ENCODE data around the gene ZNF710.

The ZNF710 gene

DNA sequence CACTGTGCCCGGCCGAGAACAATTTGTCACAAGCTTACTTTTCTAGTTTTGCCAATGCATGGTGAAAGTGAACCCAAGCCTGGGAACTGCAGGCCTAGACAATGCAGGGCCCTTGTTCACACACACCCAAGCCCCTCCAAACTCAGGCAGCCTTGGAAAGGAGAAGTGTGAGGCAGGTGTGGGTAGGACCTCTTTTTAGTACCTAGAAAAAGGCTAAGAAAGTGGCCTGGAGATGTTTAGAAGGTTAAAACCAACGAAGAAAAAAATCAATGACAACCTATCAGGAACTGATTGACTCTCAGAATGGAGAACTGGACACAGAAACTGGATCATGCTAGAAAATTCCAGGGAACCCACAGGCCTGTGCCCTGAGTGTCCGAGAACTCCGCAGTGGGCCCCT lies 82.3 kb downstream of the ZNF710 start:
- no peak for DNase-seq

DNA sequence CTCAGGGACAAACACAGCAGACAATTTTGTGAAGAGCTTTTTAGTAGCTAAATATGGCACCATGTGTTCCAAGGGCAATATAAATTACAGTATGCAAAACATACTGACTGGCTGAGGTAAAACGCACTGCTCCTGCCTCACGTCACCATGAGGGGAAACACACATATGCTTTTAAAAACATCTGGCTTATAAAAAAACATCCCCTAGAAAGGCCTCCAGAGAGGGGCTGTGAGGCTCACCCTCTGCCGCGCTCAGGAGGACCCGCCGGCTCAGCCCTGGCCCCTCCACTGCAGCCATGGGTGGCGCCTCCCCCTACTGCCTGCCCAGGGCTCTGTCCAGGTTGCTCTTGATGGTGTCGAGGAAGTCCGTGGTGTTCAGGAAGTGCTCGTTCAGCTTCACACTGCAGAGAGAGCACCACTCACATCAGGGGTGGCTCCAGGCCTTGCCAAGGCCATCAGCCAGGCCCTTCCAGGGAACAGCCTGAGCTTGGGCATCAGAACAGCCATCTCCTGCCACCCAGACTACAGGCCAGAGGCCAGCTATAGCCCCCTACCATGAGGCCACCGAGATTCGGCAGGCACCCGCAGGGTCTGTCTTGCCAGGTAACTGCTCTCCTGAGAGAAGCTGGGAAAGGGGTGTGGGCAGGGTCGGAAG lies 83.0 kb downstream of the ZNF710 start:
- DNase-seq = no peak

DNA sequence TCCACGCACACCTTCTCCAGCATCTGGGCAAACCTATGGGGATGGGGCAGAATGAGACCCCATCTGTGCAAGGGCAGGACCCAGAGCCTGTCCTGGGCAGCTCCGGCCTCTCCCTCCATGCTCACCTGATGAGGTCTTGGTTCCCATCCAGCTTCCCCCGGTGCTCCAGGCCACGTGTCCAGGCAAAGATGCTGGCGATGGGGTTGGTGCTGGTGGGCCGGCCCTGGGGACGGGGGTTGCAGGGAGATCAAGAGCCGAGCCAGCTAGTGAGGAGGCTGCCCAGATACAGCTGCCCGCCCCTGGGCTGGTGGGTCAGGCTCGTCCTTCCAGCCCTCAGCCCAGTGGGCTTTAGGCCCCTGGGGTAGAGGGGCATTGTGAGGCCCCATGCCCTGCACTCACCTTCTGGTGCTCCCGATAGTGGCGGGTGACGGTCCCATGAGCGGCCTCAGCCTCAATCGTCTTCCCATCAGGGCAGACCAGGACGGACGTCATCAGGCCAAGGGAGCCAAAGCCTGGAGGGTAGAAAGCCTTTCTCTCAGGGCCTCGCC lies 83.8 kb downstream of the ZNF710 start:
- DNase-seq = no peak

GRCh38 chr15:90085565-90085964 lies 84.4 kb downstream of the ZNF710 start:
- no peak for DNase-seq

DNA sequence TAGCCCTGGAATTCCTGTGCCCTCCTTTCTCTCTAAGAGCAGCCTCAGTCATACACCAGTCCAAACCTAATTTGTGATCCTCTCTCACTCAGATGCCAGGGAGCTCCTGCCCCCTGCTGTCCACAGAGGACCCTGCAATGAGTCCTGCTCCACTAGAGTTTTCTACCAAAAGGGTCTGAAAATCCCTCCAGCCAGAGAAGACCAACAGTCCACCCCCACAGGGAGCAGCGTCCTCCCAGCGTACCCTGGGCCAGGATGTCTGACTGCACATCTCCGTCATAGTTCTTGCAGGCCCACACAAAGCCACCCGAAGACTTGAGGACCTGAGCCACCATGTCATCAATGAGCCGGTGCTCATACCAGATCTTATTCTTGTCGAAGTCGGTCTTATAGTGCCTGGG lies 85.7 kb downstream of the ZNF710 start:
- no peak for DNase-seq

GRCh38 chr15:90087454-90088154 lies 86.5 kb downstream of the ZNF710 start:
- peak; percentile 10 for DNase-seq

DNA sequence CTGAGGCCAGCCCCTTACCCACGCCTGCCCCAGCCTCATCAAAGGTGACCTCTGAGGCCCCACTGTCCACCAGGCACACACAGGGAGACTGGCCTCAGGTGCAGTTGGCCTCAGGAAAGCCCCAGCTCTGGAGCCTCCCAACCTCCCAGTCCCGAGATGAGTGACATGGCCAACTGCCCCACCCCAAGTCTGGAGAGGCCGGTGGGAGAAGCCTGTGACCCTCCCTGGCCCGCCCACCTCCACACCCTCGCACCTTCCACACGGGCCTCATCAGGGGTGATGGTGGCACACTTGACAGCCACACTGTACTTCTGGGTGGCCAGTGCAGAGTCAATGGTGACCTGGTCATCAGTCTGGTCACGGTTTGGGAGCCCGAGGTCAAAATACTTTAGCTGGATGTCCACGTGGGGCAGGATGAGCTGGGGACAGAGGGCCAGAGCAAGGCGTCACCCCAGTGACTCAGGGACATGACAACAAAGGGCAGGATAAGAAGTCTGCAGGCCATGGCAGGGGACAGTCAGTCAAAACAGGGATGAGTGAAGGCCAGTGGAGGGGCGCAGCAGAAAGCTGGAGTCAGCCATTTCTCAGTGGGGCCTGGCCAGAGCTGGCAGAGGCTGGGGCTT lies 89.2 kb downstream of the ZNF710 start:
- DNase-seq = no peak

DNA sequence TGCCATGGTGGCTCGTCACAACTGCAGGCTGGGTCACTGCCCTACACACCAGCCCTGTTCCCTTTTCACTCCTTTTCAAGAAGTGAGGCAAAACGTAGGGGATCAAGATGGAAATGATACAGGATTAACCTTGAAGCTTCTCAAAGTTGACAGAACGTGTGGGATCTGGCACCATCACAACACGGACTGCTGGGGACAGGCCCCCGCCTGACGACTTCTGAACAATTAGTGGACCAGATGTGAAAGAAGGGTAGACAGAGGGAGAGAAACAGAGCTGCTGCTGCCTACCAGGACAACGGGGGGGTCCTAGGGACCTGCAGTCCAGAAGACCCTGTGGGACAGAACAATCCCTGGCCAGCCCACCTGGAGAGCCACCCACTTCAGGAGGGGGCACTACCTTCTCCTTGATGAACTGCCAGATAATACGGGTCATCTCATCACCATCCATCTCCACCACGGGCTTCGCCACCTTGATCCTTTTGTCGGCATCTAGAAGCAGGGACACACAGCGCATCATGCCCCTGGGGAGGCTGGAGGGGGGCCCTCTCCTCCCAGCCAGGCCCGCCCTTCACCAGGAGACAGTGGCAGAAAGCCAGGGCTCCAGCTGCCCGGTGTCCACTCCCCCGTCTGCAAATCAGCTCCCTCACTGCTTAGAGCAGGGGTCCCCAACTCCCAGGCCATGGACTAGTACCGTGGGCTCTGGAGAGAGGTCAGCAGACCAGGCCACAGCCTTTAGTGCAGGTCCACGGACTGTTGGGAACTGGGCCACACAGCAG lies 90.2 kb downstream of the ZNF710 start:
- DNase-seq = no peak

DNA sequence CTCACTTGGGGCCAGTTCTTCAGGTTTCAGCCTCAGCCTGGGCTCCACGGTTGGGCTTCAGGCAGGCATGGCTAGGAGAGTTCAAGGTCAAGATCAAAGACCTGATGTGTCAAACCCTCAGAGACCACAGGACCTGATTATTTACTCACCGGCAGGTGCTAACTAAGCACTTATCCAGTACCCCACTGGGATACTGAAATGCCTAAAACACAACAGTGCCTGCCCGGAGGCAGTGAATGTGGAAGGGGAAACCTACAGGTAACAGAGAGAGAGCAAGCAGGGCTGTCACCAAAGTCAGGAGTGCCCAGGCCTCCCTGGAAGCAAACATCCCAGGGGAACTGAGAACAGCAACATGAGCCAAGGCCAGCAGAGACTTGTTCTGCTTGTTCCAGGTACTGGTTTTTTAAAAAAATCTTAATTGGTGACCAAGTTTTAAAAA lies 94.4 kb downstream of the ZNF710 start:
- DNase-seq = no peak

GRCh38 chr15:90097475-90097874 lies 96.4 kb downstream of the ZNF710 start:
- DNase-seq = no peak

- DNase-seq = no peak
Measured at GRCh38 chr15:90099072-90099867, 98.1 kb downstream of the ZNF710 start.

DNA sequence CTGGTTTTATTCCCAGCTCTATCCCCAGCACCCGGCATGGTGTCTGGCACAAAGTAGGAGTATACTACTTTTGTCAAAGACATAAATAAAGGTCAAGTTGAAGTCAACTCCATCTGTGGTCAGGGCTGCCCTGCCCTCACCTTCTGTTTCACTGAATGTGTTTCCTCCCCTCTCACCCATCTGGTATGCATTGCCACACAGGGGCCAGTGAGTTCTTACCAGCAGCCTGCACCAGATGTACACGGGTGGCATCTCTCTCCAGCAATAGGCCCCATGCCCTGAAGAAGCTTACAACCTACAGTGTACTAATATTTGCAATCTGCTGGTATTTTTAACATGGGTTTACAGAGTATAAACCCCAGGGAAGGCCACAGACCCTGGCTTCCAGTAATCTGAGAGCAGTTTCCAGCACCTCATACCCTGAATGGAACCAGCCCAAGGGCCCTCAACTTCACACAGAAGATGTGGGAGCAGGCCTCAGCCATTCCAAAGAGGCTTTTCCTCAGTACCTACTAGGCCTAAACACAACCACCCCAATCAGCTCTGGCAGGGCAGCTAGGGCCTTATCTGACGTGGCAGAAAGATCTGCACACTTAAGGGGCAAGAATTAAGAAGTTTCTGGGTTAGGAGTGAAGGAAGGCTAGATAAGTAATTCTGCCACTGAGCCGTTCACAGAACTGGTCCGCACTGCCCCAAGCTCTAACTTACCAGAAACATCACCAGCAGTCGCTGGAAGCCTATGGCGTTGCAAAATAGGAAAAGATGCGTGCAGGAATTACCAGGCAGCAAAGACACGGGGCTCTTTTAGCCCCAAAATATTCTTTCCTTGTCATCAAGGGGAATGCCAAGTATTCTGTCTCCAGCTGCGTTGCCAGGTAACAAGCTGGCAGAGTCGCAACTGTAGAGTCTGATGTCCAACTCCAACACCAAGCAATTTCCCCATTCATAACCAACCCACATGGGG lies 99.0 kb downstream of the ZNF710 start:
- peak; percentile 23 for DNase-seq

- DNase-seq = no peak
Measured at GRCh38 chr15:90101130-90101968, 100.2 kb downstream of the ZNF710 start.

DNA sequence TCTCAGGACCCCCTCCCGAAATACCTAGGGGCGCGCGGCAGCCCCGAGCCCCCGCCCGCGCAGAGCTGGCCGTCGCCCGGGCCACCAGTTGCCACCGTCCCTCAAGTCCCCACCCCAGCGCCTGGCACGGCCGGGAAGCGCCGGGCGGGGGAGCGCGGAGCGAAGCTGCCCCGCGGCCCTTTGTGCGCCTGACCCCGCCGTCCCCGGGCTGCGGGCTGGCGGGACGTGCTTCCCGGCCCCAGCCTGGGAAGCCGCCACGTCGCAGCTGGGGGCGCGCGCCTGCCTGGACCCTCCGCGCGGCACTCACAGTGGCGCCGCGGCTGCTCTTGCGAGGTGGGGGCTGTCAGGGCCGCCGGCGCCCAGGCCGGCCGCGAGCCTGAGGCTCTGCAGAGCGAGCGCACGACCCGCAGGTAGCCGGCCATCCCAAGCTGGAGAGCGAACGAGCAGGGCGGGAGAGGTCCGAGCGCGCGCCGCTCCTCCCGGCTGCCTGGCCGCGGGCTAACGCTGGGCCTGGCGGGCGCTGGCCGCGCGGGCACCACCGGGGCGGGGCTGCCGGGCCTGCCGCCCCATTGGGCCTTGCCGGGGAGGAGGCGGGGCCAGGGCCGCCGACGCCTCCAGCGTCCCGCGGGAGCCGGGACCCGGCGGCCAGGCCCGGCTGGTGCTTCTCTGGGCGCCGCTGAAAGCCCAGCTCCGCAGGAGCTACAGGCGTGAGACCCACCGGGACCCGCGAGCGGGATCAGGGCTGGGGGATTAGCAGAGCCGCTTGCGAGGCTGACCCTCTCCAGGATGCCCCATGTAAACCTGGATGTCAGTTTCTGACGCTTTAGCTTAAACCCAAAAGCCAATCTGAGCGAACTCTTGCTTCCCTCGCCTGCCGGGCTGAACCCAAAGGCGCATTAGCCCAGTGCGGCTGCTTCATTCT lies 101.1 kb downstream of the ZNF710 start, which contains the start of gene IDH2:
IDH2 (minus strand) TSS at position 500 of the 922 bp plus-strand sequence; CDS start at position 422, 78 bp downstream.
- DNase-seq = peak; percentile 33

- no peak for DNase-seq
Measured at GRCh38 chr15:90103701-90104329, 102.7 kb downstream of the ZNF710 start.

DNA sequence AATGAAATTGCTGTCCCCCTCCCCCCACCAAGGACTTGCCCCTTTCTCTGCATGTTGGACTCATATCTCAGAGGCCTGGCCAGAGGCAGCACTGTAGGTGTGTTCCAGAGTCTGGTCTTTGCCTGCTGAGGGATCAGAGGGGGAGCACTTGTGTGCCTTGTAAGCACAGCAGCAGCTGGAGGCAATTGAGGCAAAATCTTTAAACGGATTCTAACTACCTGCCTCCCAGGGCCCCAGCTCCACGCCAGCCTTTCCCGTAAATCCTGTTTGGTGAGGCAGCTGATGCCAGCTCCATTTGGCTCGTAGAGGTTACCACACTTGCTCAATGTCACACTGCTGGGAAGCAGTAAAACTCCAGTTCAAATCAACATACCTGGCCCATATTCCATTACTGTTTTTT lies 103.4 kb downstream of the ZNF710 start:
- no peak for DNase-seq

- no peak for DNase-seq
Measured at GRCh38 chr15:90105521-90105920, 104.4 kb downstream of the ZNF710 start.

- no peak for DNase-seq
Measured at GRCh38 chr15:90106522-90107117, 105.5 kb downstream of the ZNF710 start.

Data from NCI-H1694 treated with DMSO at 0.1 percent for 48 hours (cell line).